Cardiac septum (tissue), 1 donor: Measurements from ENCODE around the gene SMIM35. TPM values are rescaled to one million over a fixed set of nuclear protein-coding genes. Genes with fewer than 3 reads are reported as not detected.
"Not testable (repeated sequence)": the region's sequence is repeated elsewhere in the genome, so short reads cannot be mapped to it uniquely, and the experiment has no call there.

ENCODE experiments used
- DNase-seq: peaks from one replicate; pipeline ENCODE4 v3.0.0-alpha.2; 2020; ENCODE audit warnings: low spot score
- intact Hi-C: fragments of 100-400 bp; cut with DNase I; formaldehyde crosslinking; loops from one replicate; pipeline ENCODE4 v1.14.0; 2022
- total RNA-seq: library from RNA; stranded (reverse); fragmentation: NEBNext Ultra II Directional; extraction: Animal tissue kit (Norgen Biotek cat#: 25700); gene quantifications from one replicate; pipeline ENCODE4 v1.2.1, GENCODE V29; 2021
- donor health status: DM: no; HTN: no; CAD: no.

SMIM35 gene
- total RNA-seq, 1 donor from 2014 or later = not detected

- peak; percentile 87 for DNase-seq
- intact Hi-C loops = no loop called here
Measured at GRCh38 chr11:118010738-118011461, 75.9 kb downstream of the SMIM35 start.

- no peak for DNase-seq
- intact Hi-C loops = no loop called here
Measured at GRCh38 chr11:118009864-118010737, 76.7 kb downstream of the SMIM35 start.

- intact Hi-C loops = no loop called here
- DNase-seq = no peak
Measured at GRCh38 chr11:118008271-118008911, 78.4 kb downstream of the SMIM35 start.

GRCh38 chr11:118007563-118008270, 79.0 kb downstream of the SMIM35 start:
- intact Hi-C loops, DNase-seq: not testable (repeated sequence)

- DNase-seq = no peak
- intact Hi-C loops = no loop called here
Measured at GRCh38 chr11:118007040-118007439, 79.7 kb downstream of the SMIM35 start.

- intact Hi-C loops = no loop called here
- no peak for DNase-seq
Measured at GRCh38 chr11:118006153-118006534, 80.6 kb downstream of the SMIM35 start.

- no peak for DNase-seq
- intact Hi-C loops = no loop called here
Measured at GRCh38 chr11:118005224-118006152, 81.3 kb downstream of the SMIM35 start.

- intact Hi-C loops = no loop called here
- no peak for DNase-seq
Measured at GRCh38 chr11:118004543-118005223, 82.1 kb downstream of the SMIM35 start.

- intact Hi-C loops = no loop called here
- DNase-seq = no peak
Measured at GRCh38 chr11:118003456-118003855, 83.3 kb downstream of the SMIM35 start.

- intact Hi-C loops = no loop called here
- no peak for DNase-seq
Measured at GRCh38 chr11:118002541-118003423, 84.0 kb downstream of the SMIM35 start.

- no peak for DNase-seq
- intact Hi-C loops = no loop called here
Measured at GRCh38 chr11:118002010-118002540, 84.7 kb downstream of the SMIM35 start.

- intact Hi-C loops = no loop called here
- DNase-seq = no peak
Measured at GRCh38 chr11:118001494-118001971, 85.2 kb downstream of the SMIM35 start.

GRCh38 chr11:118000850-118001228, 85.9 kb downstream of the SMIM35 start:
- intact Hi-C loops = no loop called here
- DNase-seq = no peak

- no peak for DNase-seq
- intact Hi-C loops = no loop called here
Measured at GRCh38 chr11:118000067-118000849, 86.5 kb downstream of the SMIM35 start.

- DNase-seq = no peak
Measured at GRCh38 chr11:117999354-117999993, 87.3 kb downstream of the SMIM35 start.

More at GRCh38 chr11:117999354-117999993, 87.3 kb downstream of the SMIM35 start:
- intact Hi-C loops = no loop called here
